Cardiac fibroblast (primary cell): ENCODE data around the gene PITX3.

Experiments used
- DNase-seq, 2 donors: peaks; one replicate each; pipeline versions ENCODE4 v3.0.0 to v3.0.0-alpha.2; 2010; ENCODE audit warnings: low read depth in 2 of 2
- H3K4me3 ChIP-seq, 2 donors: replicated peaks in 1 of 2; 1 replicate in 1 of 2; 2 replicates in 1 of 2; pipeline ENCODE4 v1.5.1; 2011; ENCODE audit warnings: low read depth in 2 of 2, low read length in 2 of 2, mild to moderate bottlenecking in 2 of 2, moderate library complexity in 1 of 2
- TF ChIP-seq, protein P1 (sequence below): IDR thresholded peaks from one replicate; pipeline ENCODE4 v1.5.1; 2011; ENCODE audit warnings: low read depth, mild to moderate bottlenecking, low read length, inconsistent platforms

Gene PITX3

GRCh38 chr10:102274062-102274461, 32.8 kb upstream of the PITX3 start:
- TF ChIP-seq, protein P1, sequence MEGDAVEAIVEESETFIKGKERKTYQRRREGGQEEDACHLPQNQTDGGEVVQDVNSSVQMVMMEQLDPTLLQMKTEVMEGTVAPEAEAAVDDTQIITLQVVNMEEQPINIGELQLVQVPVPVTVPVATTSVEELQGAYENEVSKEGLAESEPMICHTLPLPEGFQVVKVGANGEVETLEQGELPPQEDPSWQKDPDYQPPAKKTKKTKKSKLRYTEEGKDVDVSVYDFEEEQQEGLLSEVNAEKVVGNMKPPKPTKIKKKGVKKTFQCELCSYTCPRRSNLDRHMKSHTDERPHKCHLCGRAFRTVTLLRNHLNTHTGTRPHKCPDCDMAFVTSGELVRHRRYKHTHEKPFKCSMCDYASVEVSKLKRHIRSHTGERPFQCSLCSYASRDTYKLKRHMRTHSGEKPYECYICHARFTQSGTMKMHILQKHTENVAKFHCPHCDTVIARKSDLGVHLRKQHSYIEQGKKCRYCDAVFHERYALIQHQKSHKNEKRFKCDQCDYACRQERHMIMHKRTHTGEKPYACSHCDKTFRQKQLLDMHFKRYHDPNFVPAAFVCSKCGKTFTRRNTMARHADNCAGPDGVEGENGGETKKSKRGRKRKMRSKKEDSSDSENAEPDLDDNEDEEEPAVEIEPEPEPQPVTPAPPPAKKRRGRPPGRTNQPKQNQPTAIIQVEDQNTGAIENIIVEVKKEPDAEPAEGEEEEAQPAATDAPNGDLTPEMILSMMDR: no peak
- DNase-seq: no peak
- H3K4me3 ChIP-seq: no peak overlapping the region

DNA sequence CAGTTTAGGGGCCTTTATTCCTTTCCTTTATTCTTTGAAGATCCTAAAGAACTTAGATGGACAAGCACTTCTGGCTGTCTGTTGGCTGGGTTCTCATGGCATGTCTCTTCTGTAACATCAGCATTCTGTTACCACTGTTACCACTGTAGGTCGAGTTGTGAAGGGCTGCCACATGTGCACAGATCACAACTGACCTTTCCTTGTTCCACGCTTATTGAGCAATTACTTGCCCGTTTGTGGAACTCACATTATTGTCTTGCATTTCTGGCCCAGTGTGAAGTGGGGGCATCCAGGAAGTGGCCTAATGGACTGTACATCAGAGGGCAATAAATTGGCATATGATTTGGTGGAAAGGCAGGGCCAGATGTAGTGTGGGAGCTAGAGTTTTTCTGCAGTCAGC, 27.7 kb upstream of the PITX3 start:
- TF ChIP-seq, protein P1: no peak
- no peak overlapping the region for H3K4me3 ChIP-seq
- peak; percentile 19 to 28 for DNase-seq

DNA sequence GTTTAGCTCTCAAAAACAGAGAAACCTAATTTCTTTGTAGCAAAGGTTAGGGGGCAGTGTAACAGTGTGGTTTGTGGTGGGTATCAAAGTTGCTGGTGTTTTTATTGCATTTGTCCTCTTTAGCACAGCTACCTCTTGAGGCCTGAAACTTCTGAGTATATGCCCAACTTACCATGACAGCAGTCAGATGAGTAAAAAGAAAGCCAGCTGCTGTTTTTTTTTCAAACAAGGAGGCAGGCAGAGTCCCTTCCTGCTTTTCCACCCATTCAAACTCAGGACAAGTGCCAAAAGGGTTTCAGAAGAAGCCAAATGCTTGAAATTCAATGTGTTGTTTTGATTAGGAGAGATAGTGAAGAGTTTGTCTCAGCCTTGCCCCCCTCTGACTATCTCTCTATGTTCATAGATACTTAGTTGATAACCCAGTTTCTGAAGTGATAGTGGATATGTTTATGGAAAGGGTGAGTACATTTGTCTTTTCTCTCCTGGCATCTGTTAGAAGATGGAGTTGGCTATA, 27.1 kb upstream of the PITX3 start:
- no peak overlapping the region for H3K4me3 ChIP-seq
- DNase-seq: peak; percentile 49 to 59
- TF ChIP-seq, protein P1: no peak

- H3K4me3 ChIP-seq: no peak overlapping the region
- DNase-seq: peak; percentile 69 to 85
- TF ChIP-seq, protein P1: no peak
Observed at GRCh38 chr10:102267748-102268147, 26.4 kb upstream of the PITX3 start.

DNA sequence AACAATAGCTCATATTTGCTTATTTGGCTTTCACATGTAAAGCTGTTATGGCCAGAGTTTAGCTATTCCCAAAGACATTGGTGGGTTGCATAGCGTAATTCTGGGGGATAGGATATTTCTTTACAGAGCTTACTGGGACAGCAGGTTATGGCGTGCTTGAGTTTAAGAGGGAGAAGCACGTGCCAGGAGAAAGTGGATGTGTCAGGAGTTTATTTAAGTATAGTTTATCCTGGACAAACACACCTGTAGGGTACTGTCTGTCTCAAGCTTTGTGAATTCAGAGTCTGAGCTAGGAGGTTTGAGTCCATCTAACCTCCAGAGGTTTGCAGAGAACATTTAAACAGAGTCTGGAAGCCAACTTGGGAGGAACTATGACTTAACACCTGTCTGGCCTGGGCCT, 25.4 kb upstream of the PITX3 start:
- no peak for DNase-seq
- TF ChIP-seq, protein P1: no peak
- H3K4me3 ChIP-seq: no peak overlapping the region

- no peak for DNase-seq
- TF ChIP-seq, protein P1: no peak
- H3K4me3 ChIP-seq: no peak overlapping the region
Observed at GRCh38 chr10:102264371-102264770, 23.1 kb upstream of the PITX3 start.

DNA sequence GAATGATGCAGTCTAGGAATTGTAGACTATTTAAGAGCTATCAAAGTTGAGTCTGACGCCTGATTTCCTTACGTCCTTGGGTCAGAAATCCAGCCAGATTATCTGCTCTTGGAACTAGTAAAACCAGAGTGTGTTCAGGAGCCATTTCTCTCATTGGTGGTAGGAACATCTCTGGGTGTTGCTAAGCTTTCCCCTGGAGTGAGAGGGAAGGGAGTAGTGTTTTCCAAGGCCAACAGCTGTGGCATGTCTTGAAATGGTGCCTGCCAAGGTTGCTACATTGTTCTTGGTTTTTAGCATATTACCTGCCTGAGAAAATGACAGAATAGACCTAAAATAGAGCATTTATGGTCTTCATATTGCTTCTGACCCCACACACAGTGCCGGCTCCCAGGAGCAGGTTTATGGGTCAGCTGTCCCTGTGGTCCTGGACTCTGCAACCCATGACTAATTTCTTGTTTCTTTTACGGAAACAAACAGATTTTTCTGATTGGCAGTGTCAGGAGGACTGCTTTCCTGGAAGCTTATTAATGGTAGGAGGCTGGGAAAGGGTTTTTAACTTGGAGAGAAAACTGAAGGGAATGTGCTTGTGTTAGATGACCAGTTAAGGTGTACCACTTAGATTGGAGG, 21.5 kb upstream of the PITX3 start:
- DNase-seq: peak; percentile 29 to 34
- TF ChIP-seq, protein P1: no peak
- H3K4me3 ChIP-seq: no peak overlapping the region
